8988T (cell line): ENCODE measurements around the gene GSTO2.

ENCODE experiments used
- DNase-seq: peaks from one replicate; pipeline ENCODE4 v3.0.0; 2011

The GSTO2 gene

GRCh38 chr10:104344219-104344618 is 75.2 kb downstream of the GSTO2 start:
- no peak for DNase-seq

GRCh38 chr10:104345515-104345914 is 76.5 kb downstream of the GSTO2 start:
- DNase-seq = no peak

GRCh38 chr10:104345941-104346340 is 77.0 kb downstream of the GSTO2 start:
- DNase-seq = no peak

- DNase-seq = no peak
Measured at GRCh38 chr10:104347295-104348045, 78.5 kb downstream of the GSTO2 start.

GRCh38 chr10:104348601-104349000 is 79.6 kb downstream of the GSTO2 start:
- no peak for DNase-seq

- DNase-seq = no peak
Measured at GRCh38 chr10:104349623-104350126, 80.7 kb downstream of the GSTO2 start.

- DNase-seq = no peak
Measured at GRCh38 chr10:104350127-104350635, 81.2 kb downstream of the GSTO2 start.

- DNase-seq = no peak
Measured at GRCh38 chr10:104351061-104351702, 82.2 kb downstream of the GSTO2 start.

GRCh38 chr10:104351919-104352318 is 82.9 kb downstream of the GSTO2 start:
- no peak for DNase-seq

GRCh38 chr10:104353325-104354048 is 84.5 kb downstream of the GSTO2 start, which contains the start of gene CFAP58:
TSS of gene CFAP58 (plus strand) at chr10:104353833. CDS start at chr10:104353898, 65 bp downstream.
- peak; percentile 48 for DNase-seq
